ENCODE measurements around the gene APBB1IP.
"Not testable (repeated sequence)": the region's sequence is repeated elsewhere in the genome, so short reads cannot be mapped to it uniquely, and the experiment has no call there.

The APBB1IP gene

GRCh38 chr10:26478061-26478460 is 39.9 kb downstream of the APBB1IP start:
- DNase-seq, result no peak

- DNase-seq, result peak; percentile 29 to 38
Measured at GRCh38 chr10:26479766-26480492, 41.8 kb downstream of the APBB1IP start.

- DNase-seq, result no peak
Measured at GRCh38 chr10:26481315-26481692, 43.2 kb downstream of the APBB1IP start.

- peak; percentile 26 to 31 for DNase-seq
Measured at GRCh38 chr10:26481914-26482550, 43.9 kb downstream of the APBB1IP start.

GRCh38 chr10:26483554-26483953 is 45.4 kb downstream of the APBB1IP start:
- no peak for DNase-seq

- DNase-seq, result no peak
Measured at GRCh38 chr10:26485150-26485941, 47.2 kb downstream of the APBB1IP start.

- DNase-seq, result no peak
Measured at GRCh38 chr10:26486304-26486703, 48.2 kb downstream of the APBB1IP start.

- peak; percentile 73 to 77 for DNase-seq
Measured at GRCh38 chr10:26486990-26487850, 49.1 kb downstream of the APBB1IP start.

GRCh38 chr10:26488344-26488743 is 50.2 kb downstream of the APBB1IP start:
- DNase-seq, result peak in 1 of 2 donors; percentile 19

GRCh38 chr10:26489081-26489480 is 50.9 kb downstream of the APBB1IP start:
- no peak for DNase-seq

GRCh38 chr10:26490367-26490766 is 52.2 kb downstream of the APBB1IP start:
- DNase-seq, result not testable (repeated sequence)

- no peak for DNase-seq
Measured at GRCh38 chr10:26491276-26491675, 53.1 kb downstream of the APBB1IP start.

- DNase-seq, result no peak
Measured at GRCh38 chr10:26491934-26492333, 53.8 kb downstream of the APBB1IP start.

- not testable (repeated sequence) for DNase-seq
Measured at GRCh38 chr10:26492725-26493124, 54.6 kb downstream of the APBB1IP start.

- DNase-seq, result no peak
Measured at GRCh38 chr10:26494018-26494417, 55.9 kb downstream of the APBB1IP start.

- no peak for DNase-seq
Measured at GRCh38 chr10:26499426-26499825, 61.3 kb downstream of the APBB1IP start.

- DNase-seq, result no peak
Measured at GRCh38 chr10:26502986-26503385, 64.8 kb downstream of the APBB1IP start.

GRCh38 chr10:26503911-26504310 is 65.8 kb downstream of the APBB1IP start:
- DNase-seq, result peak; percentile 12 to 32

GRCh38 chr10:26504429-26504828 is 66.3 kb downstream of the APBB1IP start:
- not testable (repeated sequence) for DNase-seq

- DNase-seq, result no peak
Measured at GRCh38 chr10:26505491-26505890, 67.3 kb downstream of the APBB1IP start.

GRCh38 chr10:26506736-26507135 is 68.6 kb downstream of the APBB1IP start:
- no peak for DNase-seq

- no peak for DNase-seq
Measured at GRCh38 chr10:26507441-26507840, 69.3 kb downstream of the APBB1IP start.

- no peak for DNase-seq
Measured at GRCh38 chr10:26508016-26508415, 69.9 kb downstream of the APBB1IP start.

All from activated CD4-positive, alpha-beta T cell treated with anti-CD3 and anti-CD28 coated beads for 4 hours (primary cell).